CD14-positive monocyte (primary cell): ENCODE measurements around the gene LEKR1. TPM values are rescaled to one million over a fixed set of nuclear protein-coding genes. Genes with fewer than 3 reads are reported as not detected.

Source experiments
- DNase-seq, 3 donors: peaks; one replicate each; pipeline ENCODE4 v3.0.0-alpha.2; 2011 to 2022
- H2AFZ ChIP-seq: 2 replicates; pipeline ENCODE4 v1.6.0; 2012; ENCODE audit warnings: mild to moderate bottlenecking, low read depth, low read length, inconsistent platforms; ENCODE audit not compliant: insufficient read depth, poor library complexity, severe bottlenecking
- H3K27ac ChIP-seq, 2 donors: 1 replicate in 1 of 2; 2 replicates in 1 of 2; pipeline ENCODE4 v1.5.1; 2012 to 2013; ENCODE audit warnings: low read length in 2 of 2, control low read depth in 1 of 2, inconsistent platforms in 1 of 2, low read depth in 1 of 2, mild to moderate bottlenecking in 1 of 2
- H3K27me3 ChIP-seq, 2 donors: one replicate each; pipeline versions ENCODE4 v1.6.0 to v1.6.1; 2011 to 2013; ENCODE audit warnings: low read length in 2 of 2; ENCODE audit not compliant: control insufficient read depth in 2 of 2, insufficient read depth in 2 of 2
- H3K36me3 ChIP-seq, 2 donors: replicated peaks in 1 of 2; 1 replicate in 1 of 2; 2 replicates in 1 of 2; pipeline versions ENCODE4 v1.5.1 to v1.6.1; 2012 to 2013; ENCODE audit warnings: low read length in 2 of 2, control low read depth in 1 of 2, inconsistent platforms in 1 of 2, mild to moderate bottlenecking in 1 of 2; ENCODE audit not compliant: insufficient read depth in 2 of 2, control insufficient read depth in 1 of 2
- H3K4me1 ChIP-seq, 2 donors: 1 replicate in 1 of 2; 2 replicates in 1 of 2; pipeline versions ENCODE4 v1.5.1 to v1.6.1; 2012 to 2013; ENCODE audit warnings: low read length in 2 of 2, control low read depth in 1 of 2, inconsistent platforms in 1 of 2, mild to moderate bottlenecking in 1 of 2, moderate library complexity in 1 of 2; ENCODE audit not compliant: insufficient read depth in 2 of 2, control insufficient read depth in 1 of 2
- H3K4me2 ChIP-seq: replicated peaks from 2 replicates; pipeline ENCODE3; 2012; ENCODE audit warnings: low read length, moderate library complexity, mild to moderate bottlenecking; ENCODE audit not compliant: poor library complexity, severe bottlenecking; ENCODE audit errors: extremely low read depth
- H3K4me3 ChIP-seq, 3 experiments: fragments of 200-600 bp in 1 of 3; sonication (generic) in 1 of 3; replicated peaks in 1 of 3; 1 replicate in 2 of 3; 2 replicates in 1 of 3; pipeline ENCODE4 v1.5.1; 2011 to 2013; ENCODE audit warnings: low read length in 3 of 3, mild to moderate bottlenecking in 3 of 3, control low read depth in 2 of 3, low read depth in 2 of 3, inconsistent platforms in 1 of 3, moderate library complexity in 1 of 3
- H3K79me2 ChIP-seq: 2 replicates; pipeline ENCODE4 v1.6.0; 2012; ENCODE audit warnings: mild to moderate bottlenecking, control low read depth, inconsistent platforms, low read length, moderate library complexity; ENCODE audit not compliant: insufficient read depth
- H3K9ac ChIP-seq: 2 replicates; pipeline ENCODE4 v1.6.0; 2017; ENCODE audit warnings: low read length, mild to moderate bottlenecking; ENCODE audit not compliant: insufficient read depth, poor library complexity, severe bottlenecking
- H3K9me3 ChIP-seq, 2 donors: replicated peaks in 1 of 2; 1 replicate in 1 of 2; 2 replicates in 1 of 2; pipeline versions ENCODE4 v1.5.1 to v1.6.1; 2012 to 2013; ENCODE audit warnings: low read length in 2 of 2, control low read depth in 1 of 2; ENCODE audit not compliant: control insufficient read depth in 1 of 2, insufficient read depth in 1 of 2
- H4K20me1 ChIP-seq: 2 replicates; pipeline ENCODE4 v1.6.0; 2012; ENCODE audit warnings: mild to moderate bottlenecking, low read length, control low read depth, moderate library complexity; ENCODE audit not compliant: insufficient read depth
- H3K27ac Mint-ChIP-seq, 7 donors: one replicate each; pipeline ENCODE4 v1.8.0; 2020; ENCODE audit warnings: mild to moderate bottlenecking in 7 of 7, mixed read lengths in 7 of 7, moderate library complexity in 6 of 7, inconsistent platforms in 2 of 7
- H3K27me3 Mint-ChIP-seq, 3 donors: one replicate each; pipeline ENCODE4 v1.8.0; 2021 to 2022; ENCODE audit warnings: low read depth in 3 of 3, mild to moderate bottlenecking in 3 of 3, mixed read lengths in 3 of 3, moderate library complexity in 3 of 3, inconsistent platforms in 1 of 3
- H3K36me3 Mint-ChIP-seq, 2 donors: one replicate each; pipeline ENCODE4 v1.8.0; 2020; ENCODE audit warnings: mixed read lengths in 2 of 2, inconsistent platforms in 1 of 2, mild to moderate bottlenecking in 1 of 2
- H3K4me1 Mint-ChIP-seq: one replicate; pipeline ENCODE4 v1.8.0; 2020; ENCODE audit warnings: mild to moderate bottlenecking, mixed read lengths
- H3K4me3 Mint-ChIP-seq, 2 donors: one replicate each; pipeline ENCODE4 v1.8.0; 2020; ENCODE audit warnings: mild to moderate bottlenecking in 2 of 2, mixed read lengths in 2 of 2, moderate library complexity in 1 of 2
- H3K9me3 Mint-ChIP-seq, 7 donors: one replicate each; pipeline ENCODE4 v1.8.0; 2020 to 2022; ENCODE audit warnings: mixed read lengths in 7 of 7, mild to moderate bottlenecking in 6 of 7, moderate library complexity in 6 of 7, inconsistent platforms in 2 of 7
- WGBS: methylation state at CpG from one replicate; pipeline ENCODE4 v1.1.5; 2013; ENCODE audit warnings: missing lambda C conversion rate; ENCODE audit not compliant: insufficient coverage; 5-methylcytosine and 5-hydroxymethylcytosine counted together
- intact Hi-C, 2 donors: fragments of 100-400 bp; cut with micrococcal nuclease; formaldehyde crosslinking; loops; one replicate each; pipeline versions ENCODE4 v1.15.0 to v1.15.1; 2023
- polyA plus RNA-seq, 3 donors: library from polyadenylated mRNA; depleted of rRNA in 1 of 3; unstranded in 2 of 3; stranded (reverse) in 1 of 3; fragments of 300-500 nt in 2 of 3; fragments of >200 nt in 1 of 3; fragmentation: Illumina TruSeq in 2 of 3; gene quantifications; 1 replicate in 2 of 3; 2 replicates in 1 of 3; pipeline ENCODE4 v1.2.3, GENCODE V29; 2012 to 2021
- TF ChIP-seq, protein P1 (sequence below): fragments of 200-600 bp; IDR thresholded peaks from one replicate; pipeline ENCODE4 v1.8.0; 2022; ENCODE audit warnings: antibody characterized with exemption, mild to moderate bottlenecking

Gene LEKR1
- polyA plus RNA-seq, 3 donors = 0.51 to 0.80 TPM; not detected in 1

DNA sequence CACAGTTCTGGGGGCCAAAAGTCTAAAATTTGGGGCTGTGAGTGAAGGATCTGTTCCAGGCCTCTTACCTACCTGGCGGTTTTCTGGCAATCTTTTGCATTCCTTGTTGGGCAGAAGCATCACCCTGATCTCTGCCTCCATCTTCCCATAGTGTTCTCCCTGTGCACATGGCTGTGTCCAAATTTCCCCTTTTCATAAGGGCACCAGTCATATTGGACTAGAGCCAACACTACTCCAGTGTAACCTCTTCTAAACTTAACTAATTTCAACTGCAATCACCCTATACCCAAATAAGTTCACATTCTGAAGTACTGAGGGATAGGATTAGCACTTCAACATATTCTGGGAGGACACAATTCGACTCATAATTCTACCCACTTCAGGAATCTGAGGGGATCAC, 248.8 kb downstream of the LEKR1 start:
- H3K27ac Mint-ChIP-seq = no peak overlapping the region
- Histone ChIP-seq H3K27me3 (no peaks in the 10 kb centered on the region), H3K9ac (no peak overlapping the region), H3K27ac (no peak overlapping the region), H2AFZ (no peak overlapping the region), H3K4me1 (no peaks in the 10 kb centered on the region), H3K36me3 (no peaks in the 10 kb centered on the region), H3K4me3 (no peak overlapping the region), H4K20me1 (no peaks in the 10 kb centered on the region), H3K9me3 (no peaks in the 10 kb centered on the region), H3K79me2 (no peaks in the 10 kb centered on the region), H3K4me2 (no peak overlapping the region)
- H3K4me1 Mint-ChIP-seq = no peaks in the 10 kb centered on the region
- intact Hi-C loops = no loop called here
- DNase-seq = no peak
- H3K9me3 Mint-ChIP-seq = no peaks in the 10 kb centered on the region
- no peak overlapping the region for H3K4me3 Mint-ChIP-seq
- 80% methylated on average over 1 of the region's 2 CpGs for WGBS
- TF ChIP-seq, protein P1, sequence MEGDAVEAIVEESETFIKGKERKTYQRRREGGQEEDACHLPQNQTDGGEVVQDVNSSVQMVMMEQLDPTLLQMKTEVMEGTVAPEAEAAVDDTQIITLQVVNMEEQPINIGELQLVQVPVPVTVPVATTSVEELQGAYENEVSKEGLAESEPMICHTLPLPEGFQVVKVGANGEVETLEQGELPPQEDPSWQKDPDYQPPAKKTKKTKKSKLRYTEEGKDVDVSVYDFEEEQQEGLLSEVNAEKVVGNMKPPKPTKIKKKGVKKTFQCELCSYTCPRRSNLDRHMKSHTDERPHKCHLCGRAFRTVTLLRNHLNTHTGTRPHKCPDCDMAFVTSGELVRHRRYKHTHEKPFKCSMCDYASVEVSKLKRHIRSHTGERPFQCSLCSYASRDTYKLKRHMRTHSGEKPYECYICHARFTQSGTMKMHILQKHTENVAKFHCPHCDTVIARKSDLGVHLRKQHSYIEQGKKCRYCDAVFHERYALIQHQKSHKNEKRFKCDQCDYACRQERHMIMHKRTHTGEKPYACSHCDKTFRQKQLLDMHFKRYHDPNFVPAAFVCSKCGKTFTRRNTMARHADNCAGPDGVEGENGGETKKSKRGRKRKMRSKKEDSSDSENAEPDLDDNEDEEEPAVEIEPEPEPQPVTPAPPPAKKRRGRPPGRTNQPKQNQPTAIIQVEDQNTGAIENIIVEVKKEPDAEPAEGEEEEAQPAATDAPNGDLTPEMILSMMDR = no peak
- no peaks in the 10 kb centered on the region for H3K36me3 Mint-ChIP-seq
- H3K27me3 Mint-ChIP-seq = peaks cover 0 to 3% (median 3%) of the 10 kb centered on the region in 3 donors

DNA sequence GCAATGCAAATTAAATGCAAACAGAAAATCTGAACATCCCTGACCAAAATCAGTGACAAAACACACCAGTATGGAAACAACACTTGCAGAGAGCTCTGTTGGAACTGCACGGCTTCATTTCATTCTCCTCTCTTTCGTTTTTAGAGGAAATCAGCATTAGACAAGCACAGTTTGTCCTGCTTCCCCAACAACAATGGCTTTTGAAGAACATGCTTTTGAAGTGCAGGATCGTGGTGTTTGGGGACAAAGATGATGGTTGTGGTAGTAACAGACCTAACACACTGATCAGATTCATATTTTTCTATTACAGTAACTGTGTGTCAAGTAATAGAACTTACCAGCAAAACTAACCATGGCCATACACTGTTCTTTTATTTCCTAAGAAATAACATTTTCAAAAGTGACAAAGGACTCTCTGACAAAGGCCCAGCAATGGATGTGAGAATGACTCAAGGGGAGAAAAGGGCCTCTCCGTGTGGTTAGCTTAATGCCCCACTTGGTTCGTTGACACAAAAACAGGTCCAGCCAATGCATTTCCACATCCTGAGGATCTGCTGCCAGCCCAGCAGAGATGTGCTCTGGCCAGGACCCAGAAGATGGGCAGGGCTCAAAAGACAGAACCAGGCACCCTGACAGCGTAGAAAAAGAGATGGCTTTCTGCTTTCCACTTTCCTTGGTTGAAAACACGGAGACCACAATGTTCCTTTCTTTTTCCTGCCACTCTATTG, 249.7 kb downstream of the LEKR1 start:
- Histone ChIP-seq H3K4me3 (no peak overlapping the region), H4K20me1 (no peaks in the 10 kb centered on the region), H3K36me3 (no peaks in the 10 kb centered on the region), H3K27ac (no peak overlapping the region), H3K27me3 (no peaks in the 10 kb centered on the region), H3K4me1 (no peaks in the 10 kb centered on the region), H3K4me2 (no peak overlapping the region), H3K9ac (no peak overlapping the region), H3K9me3 (no peaks in the 10 kb centered on the region), H2AFZ (no peak overlapping the region), H3K79me2 (no peaks in the 10 kb centered on the region)
- intact Hi-C loops = no loop called here
- TF ChIP-seq, protein P1 = no peak
- no peak for DNase-seq
- Mint-ChIP-seq H3K9me3 (no peaks in the 10 kb centered on the region), H3K27ac (no peak overlapping the region), H3K27me3 (peaks cover 0 to 3% (median 3%) of the 10 kb centered on the region in 3 donors), H3K4me3 (no peak overlapping the region), H3K4me1 (no peaks in the 10 kb centered on the region), H3K36me3 (no peaks in the 10 kb centered on the region)
- WGBS = 65% methylated on average over 4 of the region's 7 CpGs
